ENCODE results near the gene ADNP. TPM values are rescaled to one million over a fixed set of nuclear protein-coding genes. Genes with fewer than 3 reads are reported as not detected.
A peak's percentile ranks its signal among the peaks of the same experiment; 100 is the strongest.

The ADNP gene
- total RNA-seq, 4 donors from 2014 or later, result 40.2 to 57.9 (median 47.4) TPM

DNA sequence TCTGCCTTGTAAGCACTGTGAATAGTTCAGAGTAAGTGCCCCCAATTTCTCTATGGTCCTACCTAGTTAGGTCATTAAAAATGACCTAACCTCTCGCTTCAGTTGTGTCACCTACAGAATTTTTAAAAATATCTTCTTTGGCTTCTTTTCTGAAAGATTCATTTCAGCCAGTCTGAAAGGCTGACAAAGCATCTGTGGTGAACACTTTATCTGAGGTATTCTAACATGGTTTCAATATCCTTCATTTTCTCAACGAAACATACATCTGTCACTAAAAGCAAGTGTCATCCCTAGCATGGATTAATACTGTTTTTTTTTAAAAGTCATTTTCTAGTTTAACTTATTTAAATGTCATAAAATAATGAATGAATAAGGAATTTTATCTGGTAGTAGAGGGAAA lies 22.0 kb upstream of the ADNP start:
- H3K27me3 ChIP-seq, result no peaks in the 10 kb centered on the region
- WGBS, 2 donors, result 92 to 93% methylated on average over 2 of the region's 2 CpGs
- H3K9me3 ChIP-seq, result no peaks in the 10 kb centered on the region
- H3K4me3 ChIP-seq, result no peak overlapping the region
- no peak overlapping the region for H3K27ac ChIP-seq
- peaks cover 0 to 59% (median 4%) of the 10 kb centered on the region in 3 donors for H3K36me3 ChIP-seq
- DNase-seq (ENCODE audit: low spot score in 2 of 2), result no peak
- H3K4me1 ChIP-seq, result peaks cover 0 to 37% (median 10%) of the 10 kb centered on the region in 4 donors
- TF ChIP-seq POLR2A (IDR thresholded peaks at IDR 0.05), result no peak

DNA sequence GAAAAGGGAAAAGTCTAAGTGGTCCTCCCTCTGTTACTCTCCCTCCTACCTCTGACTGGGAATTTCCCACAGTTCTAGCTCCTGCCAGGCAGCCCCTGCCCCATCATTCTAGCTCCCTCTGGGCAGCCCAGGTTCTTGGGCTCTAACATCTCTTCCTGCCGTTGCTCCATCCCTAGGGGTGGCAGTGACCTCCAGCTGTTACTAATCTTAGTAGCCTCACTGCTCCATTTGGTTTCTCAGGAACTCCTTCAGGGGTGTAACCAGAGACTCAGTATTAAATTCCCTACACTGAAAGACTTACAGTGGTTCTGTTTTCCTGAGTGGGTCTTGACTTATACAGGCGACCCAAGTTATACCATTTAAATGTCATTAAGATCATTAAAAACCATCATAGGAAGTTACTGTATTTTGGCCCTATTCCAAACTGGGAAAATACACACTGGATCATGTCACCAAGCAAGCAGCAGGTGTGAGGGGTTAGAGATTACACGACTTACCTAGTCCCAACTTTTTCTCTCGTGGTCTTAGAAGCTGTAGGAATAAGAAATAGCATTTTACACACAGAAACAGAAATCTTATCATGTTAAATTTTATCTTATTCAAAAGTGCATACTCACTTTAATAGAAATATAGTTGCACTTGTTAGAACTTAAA lies 17.0 kb upstream of the ADNP start:
- Histone ChIP-seq H3K27me3 (no peaks in the 10 kb centered on the region), H3K27ac (no peak overlapping the region), H3K4me3 (no peak overlapping the region), H3K9me3 (no peaks in the 10 kb centered on the region), H3K36me3 (peaks cover 3 to 94% (median 33%) of the 10 kb centered on the region in 3 donors), H3K4me1 (no peaks in the 10 kb centered on the region)
- WGBS, 2 donors, result 84 to 85% methylated on average over 4 of the region's 4 CpGs
- no peak for DNase-seq (ENCODE audit: low spot score in 2 of 2)
- no peak for TF ChIP-seq POLR2A (IDR thresholded peaks at IDR 0.05)
- TF ChIP-seq, protein P1, sequence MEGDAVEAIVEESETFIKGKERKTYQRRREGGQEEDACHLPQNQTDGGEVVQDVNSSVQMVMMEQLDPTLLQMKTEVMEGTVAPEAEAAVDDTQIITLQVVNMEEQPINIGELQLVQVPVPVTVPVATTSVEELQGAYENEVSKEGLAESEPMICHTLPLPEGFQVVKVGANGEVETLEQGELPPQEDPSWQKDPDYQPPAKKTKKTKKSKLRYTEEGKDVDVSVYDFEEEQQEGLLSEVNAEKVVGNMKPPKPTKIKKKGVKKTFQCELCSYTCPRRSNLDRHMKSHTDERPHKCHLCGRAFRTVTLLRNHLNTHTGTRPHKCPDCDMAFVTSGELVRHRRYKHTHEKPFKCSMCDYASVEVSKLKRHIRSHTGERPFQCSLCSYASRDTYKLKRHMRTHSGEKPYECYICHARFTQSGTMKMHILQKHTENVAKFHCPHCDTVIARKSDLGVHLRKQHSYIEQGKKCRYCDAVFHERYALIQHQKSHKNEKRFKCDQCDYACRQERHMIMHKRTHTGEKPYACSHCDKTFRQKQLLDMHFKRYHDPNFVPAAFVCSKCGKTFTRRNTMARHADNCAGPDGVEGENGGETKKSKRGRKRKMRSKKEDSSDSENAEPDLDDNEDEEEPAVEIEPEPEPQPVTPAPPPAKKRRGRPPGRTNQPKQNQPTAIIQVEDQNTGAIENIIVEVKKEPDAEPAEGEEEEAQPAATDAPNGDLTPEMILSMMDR (IDR thresholded peaks at IDR 0.05), result no peak
- TF ChIP-seq EP300 (IDR thresholded peaks at IDR 0.05), result no peak

DNA sequence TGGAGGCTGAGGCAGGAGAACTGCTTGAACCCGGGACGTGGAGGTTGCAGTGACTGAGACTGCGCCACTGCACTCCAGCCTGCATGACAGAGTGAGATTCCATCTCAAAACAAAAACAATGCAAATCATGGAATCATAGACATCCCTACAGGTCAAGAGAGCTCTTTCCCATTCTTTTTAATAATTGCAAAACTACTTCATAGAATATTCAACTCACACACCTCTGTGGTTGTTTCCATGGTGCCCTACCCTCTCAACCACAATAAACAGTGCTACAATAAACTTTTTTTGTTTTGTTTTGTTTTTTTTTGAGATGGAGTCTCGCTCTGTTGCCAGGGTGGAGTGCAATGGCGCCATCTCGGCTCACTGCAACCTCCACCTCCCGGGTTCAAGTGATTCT lies 11.8 kb upstream of the ADNP start:
- Histone ChIP-seq H3K27ac (no peak overlapping the region), H3K27me3 (no peaks in the 10 kb centered on the region), H3K4me3 (no peak overlapping the region), H3K36me3 (peaks cover 3 to 97% (median 42%) of the 10 kb centered on the region in 3 donors), H3K9me3 (no peaks in the 10 kb centered on the region), H3K4me1 (no peaks in the 10 kb centered on the region)
- WGBS, 2 donors, result 96% methylated on average over 7 of the region's 7 CpGs
- TF ChIP-seq EP300 (IDR thresholded peaks at IDR 0.05) (no peak), POLR2A (IDR thresholded peaks at IDR 0.05) (no peak)
- TF ChIP-seq, protein P1 (IDR thresholded peaks at IDR 0.05), result no peak
- no peak for DNase-seq (ENCODE audit: low spot score in 2 of 2)

DNA sequence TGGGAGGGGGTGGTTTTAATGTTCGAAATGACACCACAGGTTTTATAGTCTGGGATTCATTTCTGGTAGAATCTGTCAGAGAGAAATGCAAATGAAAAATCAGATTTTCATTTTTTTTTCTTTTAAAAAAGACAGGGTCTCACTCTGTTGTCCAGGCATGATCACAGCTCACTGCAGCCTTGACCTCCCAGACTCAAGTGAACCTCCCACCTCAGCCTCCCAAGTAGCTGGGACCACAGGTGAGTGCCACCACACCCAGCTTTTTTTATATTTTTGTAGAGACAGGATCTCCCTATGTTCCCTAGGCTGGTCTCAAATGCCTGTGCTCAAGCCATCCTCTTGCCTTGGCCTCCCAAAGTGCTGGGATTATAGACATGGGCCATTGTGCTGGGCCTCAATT lies 2.4 kb upstream of the ADNP start:
- WGBS, 2 donors, result 56 to 58% methylated on average over 1 of the region's 1 CpG
- Histone ChIP-seq H3K4me1 (peaks cover 0 to 20% (median 9%) of the 10 kb centered on the region in 4 donors), H3K27me3 (no peaks in the 10 kb centered on the region), H3K36me3 (peaks cover 0 to 43% (median 4%) of the 10 kb centered on the region in 3 donors), H3K4me3 (no peak overlapping the region), H3K27ac (no peak overlapping the region), H3K9me3 (no peaks in the 10 kb centered on the region)
- TF ChIP-seq POLR2A (IDR thresholded peaks at IDR 0.05), result no peak
- no peak for TF ChIP-seq EP300 (IDR thresholded peaks at IDR 0.05)
- TF ChIP-seq, protein P1 (IDR thresholded peaks at IDR 0.05), result no peak
- no peak for DNase-seq (ENCODE audit: low spot score in 2 of 2)

DNA sequence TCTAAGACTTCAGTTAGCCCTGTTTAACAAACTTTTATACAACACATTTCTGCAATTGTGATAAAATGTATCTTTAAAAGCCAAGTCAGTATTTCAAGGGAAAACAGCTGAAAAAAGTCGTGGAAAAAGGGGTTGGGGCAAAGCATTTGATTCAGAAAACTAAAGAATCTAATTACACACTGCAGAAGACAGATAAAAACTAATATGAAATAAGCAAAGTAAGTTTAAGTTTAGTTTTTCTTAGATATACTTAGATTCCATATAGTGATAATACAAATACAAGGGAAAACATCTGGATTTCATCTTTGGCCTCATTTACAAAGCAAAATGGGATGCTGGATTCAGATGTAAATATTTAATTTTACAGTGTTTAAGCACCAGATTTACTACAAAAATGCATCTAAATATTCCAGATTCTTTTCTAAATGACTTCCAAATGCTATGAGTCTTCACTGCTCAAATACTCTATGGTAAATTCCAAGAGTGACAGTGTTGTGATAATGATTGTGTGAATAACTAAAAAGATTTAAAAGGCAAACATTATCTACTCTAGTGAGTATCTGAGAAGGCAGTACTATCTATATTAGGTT lies 1.5 kb upstream of the ADNP start:
- no peaks in the 10 kb centered on the region for H3K27me3 ChIP-seq
- WGBS, 2 donors, result 42 to 52% methylated on average over 1 of the region's 1 CpG
- H3K36me3 ChIP-seq, result peaks cover 0 to 38% (median 4%) of the 10 kb centered on the region in 3 donors
- peaks cover 0 to 28% (median 17%) of the 10 kb centered on the region in 4 donors for H3K4me1 ChIP-seq
- H3K9me3 ChIP-seq, result no peaks in the 10 kb centered on the region
- TF ChIP-seq EP300 (IDR thresholded peaks at IDR 0.05) (no peak), POLR2A (IDR thresholded peaks at IDR 0.05) (no peak)
- TF ChIP-seq, protein P1 (IDR thresholded peaks at IDR 0.05), result no peak
- DNase-seq (ENCODE audit: low spot score in 2 of 2), result no peak
- H3K4me3 ChIP-seq, result no peak overlapping the region
- H3K27ac ChIP-seq, result peak overlapping the region in 1 of 4 donors; percentile 99
